Nephron (organoid): ENCODE data around the gene TECPR1.

Experiments used
- H3K27ac Mint-ChIP-seq, 3 experiments: 2 replicates each; pipeline ENCODE4 v1.8.0; 2020; ENCODE audit warnings: mixed read lengths in 3 of 3, mild to moderate bottlenecking in 2 of 3, moderate library complexity in 1 of 3
- H3K27me3 Mint-ChIP-seq: 2 replicates; pipeline ENCODE4 v1.8.0; 2021; ENCODE audit warnings: low read depth, mild to moderate bottlenecking, moderate library complexity, mixed read lengths
- H3K36me3 Mint-ChIP-seq: 2 replicates; pipeline ENCODE4 v1.8.0; 2020; ENCODE audit warnings: low read depth, mixed read lengths
- H3K4me1 Mint-ChIP-seq: 2 replicates; pipeline ENCODE4 v1.8.0; 2020; ENCODE audit warnings: mixed read lengths
- H3K4me3 Mint-ChIP-seq, 3 experiments: 2 replicates each; pipeline ENCODE4 v1.8.0; 2020; ENCODE audit warnings: mild to moderate bottlenecking in 3 of 3, mixed read lengths in 3 of 3, moderate library complexity in 2 of 3
- H3K9me3 Mint-ChIP-seq: 2 replicates; pipeline ENCODE4 v1.8.0; 2020; ENCODE audit warnings: mixed read lengths
- CTCF ChIP-seq, 3 experiments: fragments of 200-600 bp; sonication (generic); IDR thresholded peaks; one replicate each; pipeline ENCODE4 v1.5.0; 2021; ENCODE audit warnings: antibody characterized with exemption in 3 of 3; ENCODE audit not compliant: unreplicated experiment in 3 of 3

Gene TECPR1

GRCh38 chr7:98214811-98215321 lies 37.2 kb downstream of the TECPR1 start:
- Mint-ChIP-seq H3K4me3 (no peak overlapping the region), H3K27ac (no peak overlapping the region), H3K4me1 (peaks cover 6% of the 10 kb centered on the region), H3K27me3 (peaks cover 3% of the 10 kb centered on the region), H3K9me3 (no peaks in the 10 kb centered on the region), H3K36me3 (peaks cover 17% of the 10 kb centered on the region)
- TF ChIP-seq CTCF (IDR thresholded peaks at IDR 0.05; ENCODE audit: unreplicated experiment in 3 of 3): no peak

GRCh38 chr7:98213888-98214810 lies 37.9 kb downstream of the TECPR1 start:
- TF ChIP-seq CTCF (IDR thresholded peaks at IDR 0.05; ENCODE audit: unreplicated experiment in 3 of 3): no peak
- H3K36me3 Mint-ChIP-seq: peaks cover 13% of the 10 kb centered on the region
- H3K27me3 Mint-ChIP-seq: peaks cover 4% of the 10 kb centered on the region
- no peaks in the 10 kb centered on the region for H3K9me3 Mint-ChIP-seq
- H3K4me3 Mint-ChIP-seq: peak overlapping the region in 1 of 3 experiments; percentile 21
- no peak overlapping the region for H3K27ac Mint-ChIP-seq
- H3K4me1 Mint-ChIP-seq: peaks cover 6% of the 10 kb centered on the region

GRCh38 chr7:98213296-98213887 lies 38.6 kb downstream of the TECPR1 start:
- Mint-ChIP-seq H3K27ac (no peak overlapping the region), H3K4me3 (peak overlapping the region in 1 of 3 experiments; percentile 34), H3K27me3 (peaks cover 4% of the 10 kb centered on the region), H3K4me1 (peaks cover 4% of the 10 kb centered on the region), H3K36me3 (peaks cover 5% of the 10 kb centered on the region), H3K9me3 (no peaks in the 10 kb centered on the region)
- TF ChIP-seq CTCF (IDR thresholded peaks at IDR 0.05; ENCODE audit: unreplicated experiment in 3 of 3): no peak

GRCh38 chr7:98212532-98213041 lies 39.4 kb downstream of the TECPR1 start:
- Mint-ChIP-seq H3K36me3 (peaks cover 3% of the 10 kb centered on the region), H3K9me3 (no peaks in the 10 kb centered on the region), H3K27me3 (peaks cover 4% of the 10 kb centered on the region), H3K4me3 (peak overlapping the region in 2 of 3 experiments; percentile 45 to 55), H3K27ac (no peak overlapping the region), H3K4me1 (no peaks in the 10 kb centered on the region)
- TF ChIP-seq CTCF (IDR thresholded peaks at IDR 0.05; ENCODE audit: unreplicated experiment in 3 of 3): no peak

GRCh38 chr7:98211676-98212531 lies 40.1 kb downstream of the TECPR1 start:
- Mint-ChIP-seq H3K4me3 (peak overlapping the region; percentile 54 to 67 (median 63)), H3K27me3 (peaks cover 4% of the 10 kb centered on the region), H3K4me1 (no peaks in the 10 kb centered on the region), H3K9me3 (no peaks in the 10 kb centered on the region), H3K27ac (no peak overlapping the region), H3K36me3 (peaks cover 10% of the 10 kb centered on the region)
- no peak for TF ChIP-seq CTCF (IDR thresholded peaks at IDR 0.05; ENCODE audit: unreplicated experiment in 3 of 3)
